Measurements from ENCODE around the gene CARD11. TPM values are rescaled to one million over a fixed set of nuclear protein-coding genes. Genes with fewer than 3 reads are reported as not detected.
"Not testable (repeated sequence)": the region's sequence is repeated elsewhere in the genome, so short reads cannot be mapped to it uniquely, and the experiment has no call there.

Gene CARD11
- total RNA-seq, 2 donors from 2014 or later = 126 to 155 TPM

DNA sequence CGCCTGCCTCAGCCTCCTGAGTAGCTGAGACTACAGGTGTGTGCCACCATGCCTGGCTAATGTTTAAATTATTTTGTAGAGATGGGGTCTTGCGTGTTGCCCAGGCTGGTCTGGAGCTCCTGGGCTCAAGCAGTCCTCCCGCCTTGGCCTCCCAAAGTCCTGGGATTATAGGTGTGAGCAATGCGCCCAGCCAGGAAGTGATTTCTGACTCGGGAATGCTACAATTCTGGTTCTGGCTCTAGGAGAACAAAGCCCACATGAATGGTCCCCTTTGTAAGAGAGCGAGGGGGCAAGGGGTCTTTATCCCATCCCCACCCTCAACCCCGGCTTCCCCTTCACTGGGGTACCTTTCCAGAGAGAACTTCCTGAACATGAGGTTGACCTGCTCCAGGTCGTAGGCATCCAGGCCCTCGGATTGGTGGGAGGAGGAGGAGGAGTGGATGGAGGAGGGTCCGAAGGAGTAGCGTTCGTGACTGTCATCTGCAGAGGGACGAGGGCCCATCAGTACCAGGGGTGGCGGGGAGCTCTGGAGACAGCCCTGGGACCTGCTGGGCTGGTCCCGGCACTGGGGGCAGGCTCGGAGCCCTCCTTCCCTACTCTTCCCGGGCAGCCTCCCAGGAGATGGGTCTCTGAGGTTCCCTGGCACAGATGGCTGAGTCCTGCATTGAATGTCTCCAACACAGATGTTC, 119.6 kb downstream of the CARD11 start:
- peaks cover 7% of the 10 kb centered on the region for H3K4me1 Mint-ChIP-seq
- no peaks in the 10 kb centered on the region for H3K27me3 Mint-ChIP-seq
- no peak overlapping the region for H3K4me3 Mint-ChIP-seq
- DNase-seq = no peak
- peaks cover 9% of the 10 kb centered on the region for H3K36me3 Mint-ChIP-seq (ENCODE audit: low read depth)
- no peaks in the 10 kb centered on the region for H3K9me3 ChIP-seq (ENCODE audit: control insufficient read depth, low read length, poor library complexity, severe bottlenecking)
- no peak for ATAC-seq
- no peak overlapping the region for H3K27ac Mint-ChIP-seq

DNA sequence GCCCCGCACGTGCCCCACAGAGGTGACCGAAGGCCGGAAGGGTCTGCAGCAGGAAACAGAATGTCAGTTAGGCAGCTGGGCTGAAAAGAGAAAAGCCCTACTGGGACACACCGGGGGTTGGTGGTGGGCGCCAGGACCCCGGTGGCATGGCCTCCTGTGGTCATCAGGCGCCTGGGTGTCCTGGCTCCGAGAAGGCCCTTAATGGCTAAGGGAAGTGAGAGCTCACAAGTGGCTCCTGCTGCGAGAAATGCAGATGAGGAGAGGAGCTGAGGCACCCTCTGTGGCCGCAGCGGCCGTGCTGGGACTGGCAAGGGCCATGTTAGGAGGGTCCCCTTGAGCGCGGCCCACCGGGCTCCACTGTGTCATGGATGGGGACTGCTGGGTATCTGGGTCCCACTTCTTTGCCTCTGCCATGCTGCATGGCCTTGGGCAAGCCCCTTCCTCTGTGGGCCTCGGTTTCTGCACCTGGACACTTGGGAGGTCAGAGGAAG, 120.3 kb downstream of the CARD11 start:
- peaks cover 12% of the 10 kb centered on the region for H3K36me3 Mint-ChIP-seq (ENCODE audit: low read depth)

DNA sequence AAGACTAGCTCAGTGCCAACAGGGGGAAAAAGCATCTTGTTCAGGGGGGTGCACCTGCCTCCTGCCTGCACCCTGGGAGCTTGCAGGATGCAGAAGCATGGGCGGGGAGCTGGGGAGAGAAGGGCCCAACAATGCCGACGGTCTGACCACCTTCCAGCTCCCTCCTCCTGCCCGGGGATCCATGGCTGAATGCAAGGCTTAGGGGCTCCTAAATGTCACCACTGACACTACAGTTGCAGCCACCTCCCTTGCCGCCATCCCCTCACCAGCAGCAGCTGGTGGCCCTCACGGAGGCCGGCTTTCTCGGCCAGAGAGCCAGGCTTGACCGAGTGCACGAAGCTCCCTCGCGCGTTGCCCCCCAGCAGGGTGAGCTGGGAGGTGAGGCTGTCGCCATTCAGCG, 120.8 kb downstream of the CARD11 start:
- no peaks in the 10 kb centered on the region for H3K27me3 Mint-ChIP-seq
- peaks cover 12% of the 10 kb centered on the region for H3K36me3 Mint-ChIP-seq (ENCODE audit: low read depth)
- peaks cover 11% of the 10 kb centered on the region for H3K4me1 Mint-ChIP-seq
- DNase-seq = no peak
- no peak overlapping the region for H3K4me3 Mint-ChIP-seq
- no peak overlapping the region for H3K27ac Mint-ChIP-seq
- no peaks in the 10 kb centered on the region for H3K9me3 ChIP-seq (ENCODE audit: control insufficient read depth, low read length, poor library complexity, severe bottlenecking)
- ATAC-seq = no peak

More for the DNA sequence above, 120.3 kb downstream of the CARD11 start:
- H3K4me1 Mint-ChIP-seq = peaks cover 11% of the 10 kb centered on the region
- no peaks in the 10 kb centered on the region for H3K27me3 Mint-ChIP-seq
- H3K4me3 Mint-ChIP-seq = no peak overlapping the region
- DNase-seq (no peak), ATAC-seq (no peak)
- no peaks in the 10 kb centered on the region for H3K9me3 ChIP-seq (ENCODE audit: control insufficient read depth, low read length, poor library complexity, severe bottlenecking)
- H3K27ac Mint-ChIP-seq = no peak overlapping the region

DNA sequence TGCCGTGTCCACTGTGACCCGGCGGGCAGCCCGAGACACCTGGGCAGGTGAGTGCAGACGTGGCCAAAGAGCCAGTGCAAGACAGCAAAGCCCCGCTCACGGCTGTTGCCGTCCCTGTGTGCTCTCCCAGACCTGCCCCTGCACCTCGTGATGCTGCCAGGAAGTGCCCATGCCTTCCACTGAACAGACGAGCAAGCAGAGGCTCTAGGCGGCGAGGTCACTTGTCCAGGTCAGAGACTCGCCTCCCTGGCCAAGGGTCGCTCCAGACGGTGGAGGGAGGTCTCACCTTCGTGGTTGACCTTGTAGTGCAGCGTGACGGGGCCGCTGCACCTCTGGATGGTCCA, 121.3 kb downstream of the CARD11 start:
- H3K4me1 Mint-ChIP-seq = peaks cover 11% of the 10 kb centered on the region

DNA sequence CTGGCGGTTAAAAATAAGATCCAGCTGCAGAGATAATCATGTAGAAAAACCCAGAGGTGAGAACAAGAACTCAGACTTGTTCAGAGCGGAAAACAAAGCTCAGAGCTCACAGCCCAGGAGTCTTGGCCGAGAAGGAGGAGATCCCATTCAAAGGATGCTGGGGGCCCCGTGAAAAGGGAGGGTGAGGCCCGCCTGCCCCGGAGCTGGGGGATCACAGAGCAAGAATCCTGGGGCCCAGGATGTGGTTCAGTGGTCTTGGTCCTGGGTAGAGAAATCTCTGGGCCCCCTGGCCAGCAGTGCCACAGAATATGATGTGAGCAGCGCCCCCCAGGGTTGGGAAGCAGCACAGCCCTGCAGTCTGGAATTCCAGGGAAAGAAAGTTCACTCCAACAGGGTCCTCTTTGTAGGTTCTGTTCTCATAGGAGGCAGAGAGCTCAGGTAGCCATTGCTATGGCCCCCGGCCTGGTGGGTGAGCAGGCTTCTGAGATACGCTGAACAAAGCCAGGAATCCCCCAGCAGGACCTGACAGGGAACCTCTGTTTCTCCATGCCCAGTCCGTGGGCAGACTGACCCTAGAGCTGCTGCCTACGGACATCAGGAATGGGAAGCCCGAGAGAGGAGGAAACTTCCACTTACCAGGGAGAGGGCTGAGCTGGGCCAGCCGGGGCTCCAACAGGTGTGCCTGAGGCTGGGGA, 121.9 kb downstream of the CARD11 start:
- Mint-ChIP-seq H3K27ac (no peak overlapping the region), H3K4me3 (no peak overlapping the region), H3K27me3 (no peaks in the 10 kb centered on the region), H3K36me3 (ENCODE audit: low read depth) (peaks cover 12% of the 10 kb centered on the region), H3K4me1 (peaks cover 11% of the 10 kb centered on the region)
- DNase-seq = no peak
- ATAC-seq = no peak
- H3K9me3 ChIP-seq (ENCODE audit: control insufficient read depth, low read length, poor library complexity, severe bottlenecking) = no peaks in the 10 kb centered on the region

More for the DNA sequence above, 121.3 kb downstream of the CARD11 start:
- ATAC-seq = no peak
- no peaks in the 10 kb centered on the region for H3K27me3 Mint-ChIP-seq
- no peak for DNase-seq
- H3K36me3 Mint-ChIP-seq (ENCODE audit: low read depth) = peaks cover 12% of the 10 kb centered on the region
- no peaks in the 10 kb centered on the region for H3K9me3 ChIP-seq (ENCODE audit: control insufficient read depth, low read length, poor library complexity, severe bottlenecking)
- H3K4me3 Mint-ChIP-seq = no peak overlapping the region
- no peak overlapping the region for H3K27ac Mint-ChIP-seq

DNA sequence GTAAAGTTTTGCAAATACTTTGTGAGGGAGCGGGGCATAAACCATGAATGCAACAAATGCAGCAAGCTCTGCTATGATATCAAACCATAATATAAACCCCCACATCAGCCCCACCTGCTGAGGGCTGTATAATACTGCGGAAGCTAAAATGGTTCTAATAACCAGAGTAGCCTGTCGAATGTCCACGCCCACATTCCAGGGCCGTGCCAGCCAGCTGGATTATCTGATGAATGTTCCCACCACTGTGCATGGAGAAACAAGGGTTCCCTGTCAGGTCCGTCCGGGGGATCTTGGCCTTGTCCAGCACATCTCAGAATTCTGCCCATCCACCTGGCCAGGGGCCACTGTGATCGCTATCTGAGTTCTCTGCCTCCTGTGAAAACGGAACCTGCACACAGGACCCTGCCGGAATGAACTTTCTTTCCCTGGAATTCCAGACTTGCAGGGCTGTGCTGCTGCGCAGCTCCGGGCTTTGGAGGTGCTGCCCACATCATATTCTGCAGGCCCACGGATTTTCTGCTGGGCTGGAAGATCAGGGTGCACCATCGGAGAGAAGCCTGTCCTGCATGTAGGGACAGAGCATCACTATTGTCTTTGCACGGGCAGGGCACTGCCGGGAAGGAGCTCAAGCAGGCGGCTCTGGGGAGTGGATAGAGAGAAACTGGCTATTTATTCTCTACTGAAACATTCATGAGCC, 122.6 kb downstream of the CARD11 start:
- H3K4me1 Mint-ChIP-seq = peaks cover 9% of the 10 kb centered on the region
- DNase-seq (no peak), ATAC-seq (no peak)
- no peak overlapping the region for H3K27ac Mint-ChIP-seq
- no peaks in the 10 kb centered on the region for H3K27me3 Mint-ChIP-seq
- H3K4me3 Mint-ChIP-seq = no peak overlapping the region
- H3K9me3 ChIP-seq (ENCODE audit: control insufficient read depth, low read length, poor library complexity, severe bottlenecking) = no peaks in the 10 kb centered on the region
- peaks cover 12% of the 10 kb centered on the region for H3K36me3 Mint-ChIP-seq (ENCODE audit: low read depth)

DNA sequence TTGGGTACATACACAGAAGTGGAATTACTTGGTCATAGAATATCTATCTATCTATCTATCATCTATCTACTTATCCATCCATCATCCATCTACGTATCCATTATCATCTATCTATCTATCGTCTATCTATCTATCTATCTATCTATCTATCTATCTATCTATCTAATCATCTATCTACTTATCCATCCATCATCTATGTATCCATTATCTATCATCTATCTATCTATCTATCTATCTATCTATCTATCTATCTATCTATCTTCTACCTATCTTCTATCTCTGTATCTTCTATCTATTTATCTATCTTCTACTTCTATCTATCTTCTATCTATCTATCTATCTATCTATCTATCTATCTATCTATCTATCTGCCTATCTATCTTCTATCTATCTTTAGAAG, 123.2 kb downstream of the CARD11 start:
- H3K36me3 Mint-ChIP-seq (ENCODE audit: low read depth) = peaks cover 12% of the 10 kb centered on the region
- not testable (repeated sequence) for ATAC-seq; DNase-seq; H3K27ac Mint-ChIP-seq; H3K4me3 Mint-ChIP-seq; H3K27me3 Mint-ChIP-seq; H3K9me3 ChIP-seq (ENCODE audit: control insufficient read depth, low read length, poor library complexity, severe bottlenecking); H3K4me1 Mint-ChIP-seq

DNA sequence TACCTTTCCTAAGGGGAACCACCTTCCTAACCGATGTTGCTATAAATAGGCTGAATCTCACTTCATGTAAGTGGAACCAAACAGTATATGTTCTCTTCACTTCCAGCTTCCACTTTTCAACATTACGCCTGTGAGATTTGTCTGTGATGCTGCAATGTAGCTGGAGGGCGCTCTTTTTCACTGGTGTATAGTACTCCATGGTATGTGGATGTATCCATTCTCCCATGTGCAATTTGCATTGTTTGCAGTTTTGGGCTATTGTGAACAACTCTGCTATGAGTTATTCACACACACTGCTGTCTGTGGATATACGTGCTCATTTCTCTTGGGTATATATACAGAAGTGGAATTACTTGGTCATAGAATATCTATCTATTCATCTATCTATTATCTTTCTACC, 123.6 kb downstream of the CARD11 start:
- H3K27me3 Mint-ChIP-seq = no peaks in the 10 kb centered on the region
- no peak overlapping the region for H3K4me3 Mint-ChIP-seq
- no peaks in the 10 kb centered on the region for H3K9me3 ChIP-seq (ENCODE audit: control insufficient read depth, low read length, poor library complexity, severe bottlenecking)
- ATAC-seq (no peak), DNase-seq (no peak)
- peaks cover 8% of the 10 kb centered on the region for H3K4me1 Mint-ChIP-seq
- no peak overlapping the region for H3K27ac Mint-ChIP-seq
- H3K36me3 Mint-ChIP-seq (ENCODE audit: low read depth) = peaks cover 12% of the 10 kb centered on the region

DNA sequence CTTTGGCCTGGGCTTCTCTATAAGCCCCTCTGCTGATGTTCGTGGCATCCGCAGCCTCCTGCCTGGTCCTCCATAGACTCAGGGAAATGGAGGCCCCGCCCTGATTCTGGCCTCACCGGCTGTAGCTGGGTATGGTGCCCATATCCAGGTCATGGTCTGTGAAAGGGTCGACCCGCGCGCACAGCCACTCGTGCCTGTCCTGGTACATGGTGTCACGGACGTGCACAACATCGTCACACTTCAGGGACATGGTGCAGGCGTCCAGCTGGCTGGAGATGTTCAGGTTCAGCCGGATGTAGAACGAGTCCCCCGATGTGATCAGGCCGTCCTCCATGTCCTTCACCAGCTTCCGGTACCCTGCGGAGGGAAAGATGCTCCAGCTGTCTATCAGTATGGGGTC, 124.4 kb downstream of the CARD11 start:
- Mint-ChIP-seq H3K27me3 (no peaks in the 10 kb centered on the region), H3K36me3 (ENCODE audit: low read depth) (peaks cover 12% of the 10 kb centered on the region), H3K27ac (no peak overlapping the region), H3K4me1 (peaks cover 8% of the 10 kb centered on the region), H3K4me3 (no peak overlapping the region)
- DNase-seq (no peak), ATAC-seq (no peak)
- H3K9me3 ChIP-seq (ENCODE audit: control insufficient read depth, low read length, poor library complexity, severe bottlenecking) = no peaks in the 10 kb centered on the region

DNA sequence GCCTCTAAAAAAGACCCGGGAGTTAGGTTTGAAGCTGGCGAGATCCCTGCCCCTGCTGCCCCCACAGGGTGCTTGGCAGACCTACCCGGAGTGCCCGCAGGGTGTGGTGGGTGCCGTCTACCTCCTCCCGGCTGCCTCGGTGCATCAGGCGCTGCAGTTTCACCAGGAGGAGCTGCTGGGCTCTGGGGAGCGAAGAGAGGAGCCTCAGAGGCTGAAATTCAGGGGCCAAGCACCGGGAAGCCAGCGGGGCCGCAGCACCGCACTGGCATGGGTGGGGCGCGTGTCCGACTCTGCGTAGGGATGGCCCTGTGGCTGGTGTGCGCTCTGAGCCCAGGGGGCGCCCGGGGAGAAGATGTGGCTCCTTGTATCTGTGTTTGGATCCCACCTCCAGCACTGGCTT, 125.3 kb downstream of the CARD11 start:
- no peak for DNase-seq
- peaks cover 12% of the 10 kb centered on the region for H3K36me3 Mint-ChIP-seq (ENCODE audit: low read depth)
- peaks cover 8% of the 10 kb centered on the region for H3K4me1 Mint-ChIP-seq
- H3K27ac Mint-ChIP-seq = no peak overlapping the region
- H3K4me3 Mint-ChIP-seq = no peak overlapping the region
- no peaks in the 10 kb centered on the region for H3K27me3 Mint-ChIP-seq
- H3K9me3 ChIP-seq (ENCODE audit: control insufficient read depth, low read length, poor library complexity, severe bottlenecking) = no peaks in the 10 kb centered on the region
- no peak for ATAC-seq

DNA sequence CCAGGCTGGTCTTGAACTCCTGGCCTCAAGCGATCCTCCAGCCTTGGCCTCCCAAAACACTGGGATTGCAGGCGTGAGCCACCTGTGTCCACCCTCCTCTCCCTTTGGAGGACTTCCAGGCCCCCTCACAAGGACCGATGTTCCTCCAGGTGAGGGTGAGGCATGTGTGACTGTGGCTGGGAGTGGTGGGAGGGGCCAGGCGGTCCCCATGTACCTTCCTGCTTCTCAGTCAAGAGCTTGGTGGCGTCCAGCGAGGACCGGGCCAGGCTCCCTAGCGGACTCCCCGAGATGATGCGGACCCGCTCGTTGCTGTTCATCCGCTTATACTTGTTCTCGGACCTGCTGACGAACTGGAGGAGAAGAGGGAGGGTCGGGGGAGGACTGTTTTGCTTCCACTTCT, 128.6 kb downstream of the CARD11 start:
- H3K27ac Mint-ChIP-seq = no peak overlapping the region
- H3K9me3 ChIP-seq (ENCODE audit: control insufficient read depth, low read length, poor library complexity, severe bottlenecking) = no peaks in the 10 kb centered on the region
- DNase-seq = no peak
- no peak overlapping the region for H3K4me3 Mint-ChIP-seq
- no peaks in the 10 kb centered on the region for H3K27me3 Mint-ChIP-seq
- H3K4me1 Mint-ChIP-seq = peaks cover 3% of the 10 kb centered on the region
- no peak for ATAC-seq
- peaks cover 9% of the 10 kb centered on the region for H3K36me3 Mint-ChIP-seq (ENCODE audit: low read depth)

DNA sequence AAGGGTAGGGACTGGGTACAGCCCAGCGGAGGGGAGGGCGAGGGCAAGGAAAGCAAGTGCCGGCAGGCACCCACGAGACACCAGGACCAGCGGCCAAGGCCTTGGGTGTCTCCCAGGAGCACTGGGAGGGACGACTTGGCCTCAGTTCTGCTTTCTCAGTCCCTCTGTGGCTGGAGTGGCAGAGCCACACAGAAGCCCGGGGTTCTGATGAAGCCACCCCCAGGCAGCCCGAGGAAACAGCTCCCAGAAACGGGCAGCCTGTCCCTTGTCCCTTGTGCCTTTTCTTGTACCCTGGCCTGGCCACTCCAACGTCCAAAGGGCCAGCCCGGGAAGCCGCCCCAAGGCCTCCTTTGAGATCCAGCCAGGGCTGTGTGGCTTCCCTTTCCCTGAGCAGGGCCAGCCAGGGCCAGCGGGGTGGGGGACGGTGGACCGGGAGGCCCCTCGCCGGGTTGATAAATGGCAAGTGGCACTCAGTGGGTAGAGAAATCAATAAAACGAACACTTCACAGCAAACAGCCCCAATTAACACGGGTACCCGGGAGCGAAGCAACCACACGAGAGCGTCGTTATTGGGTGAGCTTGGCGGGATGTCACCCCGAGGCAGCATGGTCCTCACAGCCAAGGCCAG, 129.8 kb downstream of the CARD11 start:
- ATAC-seq = no peak
- peaks cover 3% of the 10 kb centered on the region for H3K4me1 Mint-ChIP-seq
- H3K9me3 ChIP-seq (ENCODE audit: control insufficient read depth, low read length, poor library complexity, severe bottlenecking) = no peaks in the 10 kb centered on the region
- no peak overlapping the region for H3K27ac Mint-ChIP-seq
- H3K4me3 Mint-ChIP-seq = no peak overlapping the region
- no peak for DNase-seq
- no peaks in the 10 kb centered on the region for H3K27me3 Mint-ChIP-seq
- peaks cover 5% of the 10 kb centered on the region for H3K36me3 Mint-ChIP-seq (ENCODE audit: low read depth)

Data from T-helper 17 cell (primary cell).